HepG2 (cell line): ENCODE results near the gene CEBPB. TPM values are rescaled to one million over a fixed set of nuclear protein-coding genes. Genes with fewer than 3 reads are reported as not detected.

Experiments
- ARID4A ChIP-seq: sonication (generic); formaldehyde crosslinking; IDR thresholded peaks from 2 replicates; pipeline ENCODE4 v1.5.0; 2020; ENCODE audit warnings: mild to moderate bottlenecking, missing genetic modification reagents, borderline replicate concordance
- ZBTB33 ChIP-seq: sonication (generic); formaldehyde crosslinking; IDR thresholded peaks from 2 replicates; pipeline ENCODE4 v1.4.0; 2020; ENCODE audit warnings: missing genetic modification reagents
- ZHX1 ChIP-seq: sonication (generic); formaldehyde crosslinking; IDR thresholded peaks from 2 replicates; pipeline ENCODE4 v1.8.1; 2022; ENCODE audit warnings: low read depth, mild to moderate bottlenecking, missing genetic modification reagents
- ZNF501 ChIP-seq: sonication (generic); formaldehyde crosslinking; IDR thresholded peaks from 2 replicates; pipeline ENCODE4 v1.5.1; 2020; ENCODE audit warnings: mild to moderate bottlenecking, moderate library complexity, missing genetic modification reagents
- ZNF768 ChIP-seq: sonication (generic); formaldehyde crosslinking; IDR thresholded peaks from 2 replicates; pipeline ENCODE4 v1.4.0; 2020; ENCODE audit warnings: missing genetic modification reagents
- polyA plus RNA-seq, 8 experiments: library from polyadenylated mRNA; depleted of rRNA in 3 of 8; stranded (reverse) in 7 of 8; unstranded in 1 of 8; fragments of >200 nt; fragmentation: Illumina TruSeq in 4 of 8; extraction: Trizol in 4 of 8; gene quantifications; 2 replicates each; pipeline versions ENCODE4 v1.2.1 to v1.2.3, GENCODE V29; 2011 to 2016; ENCODE audit warnings: low read depth in 4 of 8, missing spikeins in 1 of 8, mixed read lengths in 1 of 8; ENCODE audit not compliant: insufficient read depth in 1 of 8
- total RNA-seq, 5 experiments: library from RNA; depleted of rRNA; stranded (reverse); fragments of >200 nt; fragmentation: Illumina TruSeq; extraction: Trizol; gene quantifications; 2 replicates each; pipeline ENCODE4 v1.2.3, GENCODE V29; 2016; ENCODE audit warnings: low read depth in 1 of 5

The CEBPB gene
- total and polyA plus RNA-seq, 2 of the 13 experiments (the other 11 are each of a cell fraction or from before 2014, with no cell fraction given): 18.5 to 28.2 TPM

GRCh38 chr20:50151034-50151743 is 39.4 kb upstream of the CEBPB start (continued):
- TF ChIP-seq ZNF768 (CRISPR knock-in tag): peak; percentile 89; the same call in 1 of the 2 replicates
- 0 out of 2 replicates have a peak, but pooled peaks have one; percentile 16 for TF ChIP-seq ARID4A (CRISPR knock-in tag)
- TF ChIP-seq ZHX1: 0 out of 2 replicates have a peak, but pooled peaks have one; percentile 2
- TF ChIP-seq ZBTB33 (CRISPR knock-in tag): peak; percentile 31; the same call in 1 of the 2 replicates
- 0 out of 2 replicates have a peak, but pooled peaks have one; percentile 0 for TF ChIP-seq ZNF501 (CRISPR knock-in tag)
